GM23338 (cell line): ENCODE results near the gene ATP13A4. TPM values are rescaled to one million over a fixed set of nuclear protein-coding genes. Genes with fewer than 3 reads are reported as not detected.

Experiments used
- ATAC-seq: fragments of 200-7000 bp; cut with Tn5 transposase; 3 replicates; pipeline ENCODE4 v1.9.1; 2020
- DNase-seq: peaks from one replicate; pipeline ENCODE4 v3.0.0-alpha.2; 2015; ENCODE audit warnings: low spot score
- H2AFZ ChIP-seq: fragments of 200-600 bp; sonication (generic); 2 replicates; pipeline ENCODE4 v1.8.0; 2016; ENCODE audit warnings: antibody characterized with exemption, mild to moderate bottlenecking, moderate library complexity
- H3F3A ChIP-seq: fragments of 200-600 bp; sonication (generic); replicated peaks from 2 replicates; pipeline ENCODE4 v1.8.0; 2017; ENCODE audit warnings: antibody characterized with exemption, mixed run types, low read depth
- H3K27ac ChIP-seq: fragments of 200-600 bp; sonication (generic); 2 replicates; pipeline ENCODE4 v1.6.1; 2016; ENCODE audit warnings: low read depth
- H3K27me3 ChIP-seq: fragments of 200-600 bp; sonication (generic); 2 replicates; pipeline ENCODE4 v1.8.0; 2016; ENCODE audit warnings: mild to moderate bottlenecking, mixed run types, moderate library complexity; ENCODE audit not compliant: insufficient read depth
- H3K36me3 ChIP-seq: fragments of 200-600 bp; sonication (generic); 2 replicates; pipeline ENCODE4 v1.8.0; 2016; ENCODE audit warnings: mild to moderate bottlenecking; ENCODE audit not compliant: insufficient read depth
- H3K4me1 ChIP-seq: fragments of 200-600 bp; sonication (generic); 2 replicates; pipeline ENCODE4 v1.8.0; 2016; ENCODE audit warnings: mild to moderate bottlenecking, moderate library complexity; ENCODE audit not compliant: insufficient read depth
- H3K4me2 ChIP-seq: fragments of 200-600 bp; sonication (generic); 2 replicates; pipeline ENCODE4 v1.7.1; 2017; ENCODE audit warnings: mixed run types
- H3K4me3 ChIP-seq: fragments of 200-600 bp; sonication (generic); 2 replicates; pipeline ENCODE4 v1.6.1; 2016; ENCODE audit warnings: mixed run types
- H3K79me2 ChIP-seq: fragments of 200-600 bp; sonication (generic); replicated peaks from 2 replicates; pipeline ENCODE4 v1.8.0; 2017; ENCODE audit warnings: mild to moderate bottlenecking; ENCODE audit not compliant: insufficient read depth
- H3K9me2 ChIP-seq: fragments of 200-600 bp; sonication (generic); 2 replicates; pipeline ENCODE4 v1.8.0; 2017; ENCODE audit not compliant: insufficient read depth
- H4K20me1 ChIP-seq: fragments of 200-600 bp; sonication (generic); replicated peaks from 2 replicates; pipeline ENCODE4 v1.8.0; 2017; ENCODE audit warnings: mild to moderate bottlenecking; ENCODE audit not compliant: insufficient read depth
- H3K27ac Mint-ChIP-seq: 2 replicates; pipeline ENCODE4 v1.8.0; 2020; ENCODE audit warnings: inconsistent platforms, mild to moderate bottlenecking, moderate library complexity, mixed read lengths
- H3K27me3 Mint-ChIP-seq: 3 replicates; pipeline ENCODE4 v1.8.0; 2022; ENCODE audit warnings: low read depth, mild to moderate bottlenecking, moderate library complexity, mixed read lengths, inconsistent platforms; ENCODE audit not compliant: insufficient read depth, poor library complexity
- H3K36me3 Mint-ChIP-seq: 3 replicates; pipeline ENCODE4 v1.8.0; 2021; ENCODE audit warnings: low read depth, mild to moderate bottlenecking, inconsistent platforms, moderate library complexity, mixed read lengths
- H3K4me1 Mint-ChIP-seq: 3 replicates; pipeline ENCODE4 v1.8.0; 2020; ENCODE audit warnings: mild to moderate bottlenecking, inconsistent platforms, mixed read lengths
- H3K4me3 Mint-ChIP-seq: 3 replicates; pipeline ENCODE4 v1.8.0; 2021; ENCODE audit warnings: moderate library complexity, mild to moderate bottlenecking, inconsistent platforms, mixed read lengths
- H3K9me3 Mint-ChIP-seq: 3 replicates; pipeline ENCODE4 v1.8.0; 2020; ENCODE audit warnings: moderate library complexity, mild to moderate bottlenecking, inconsistent platforms, mixed read lengths
- CREB1 ChIP-seq: fragments of 250-450 bp; sonication (Bioruptor Pico); IDR thresholded peaks from 2 replicates; pipeline ENCODE4 v1.5.0; 2020; ENCODE audit warnings: low read depth, mild to moderate bottlenecking, moderate library complexity
- EZH2 ChIP-seq: fragments of 200-600 bp; sonication (generic); IDR thresholded peaks from one replicate; pipeline ENCODE4 v1.8.0; 2017; ENCODE audit warnings: antibody characterized with exemption, mild to moderate bottlenecking, low read depth; ENCODE audit not compliant: unreplicated experiment
- JUNB ChIP-seq: IDR thresholded peaks from one replicate; pipeline ENCODE4 v1.6.1; 2016; ENCODE audit warnings: antibody characterized with exemption; ENCODE audit not compliant: unreplicated experiment
- POLR2AphosphoS5 ChIP-seq: IDR thresholded peaks from 2 replicates; pipeline ENCODE4 v1.6.1; 2016; ENCODE audit warnings: antibody characterized with exemption, low read depth
- ZNF114 ChIP-seq: fragments of 250-450 bp; sonication (Bioruptor Pico); IDR thresholded peaks from 2 replicates; pipeline ENCODE4 v1.5.0; 2020; ENCODE audit warnings: mild to moderate bottlenecking, moderate library complexity
- polyA plus RNA-seq: library from polyadenylated mRNA; unstranded; fragments of >200 nt; fragmentation: Nextera tagmentation; extraction: Ambion mirVana; gene quantifications from 2 replicates; pipeline ENCODE4 v1.2.1, GENCODE V29; 2016
- total RNA-seq: library from RNA; depleted of rRNA; stranded (reverse); fragments of >200 nt; shearing (Covaris generic); gene quantifications from 2 replicates; pipeline ENCODE4 v1.2.3, GENCODE V29; 2014
- TF ChIP-seq, protein P1 (sequence below): IDR thresholded peaks from one replicate; pipeline ENCODE4 v1.6.1; 2018; ENCODE audit warnings: antibody characterized with exemption; ENCODE audit not compliant: unreplicated experiment
- TF ChIP-seq, protein P2 (sequence below): fragments of 250-450 bp; sonication (Bioruptor Pico); IDR thresholded peaks from 2 replicates; pipeline ENCODE4 v1.5.0; 2020; ENCODE audit warnings: mild to moderate bottlenecking, moderate library complexity
- TF ChIP-seq, protein P3 (sequence below), 2 experiments: fragments of 200-600 bp in 1 of 2; sonication (generic) in 1 of 2; conservative IDR thresholded peaks; 2 replicates each; pipeline versions ENCODE4 v1.5.1 to v1.6.1; 2016 to 2017; ENCODE audit warnings: antibody characterized with exemption in 2 of 2, low read depth in 2 of 2, mild to moderate bottlenecking in 2 of 2, moderate library complexity in 1 of 2

The ATP13A4 gene
- total and polyA plus RNA-seq, 2 experiments from 2014 or later, result not detected

DNA sequence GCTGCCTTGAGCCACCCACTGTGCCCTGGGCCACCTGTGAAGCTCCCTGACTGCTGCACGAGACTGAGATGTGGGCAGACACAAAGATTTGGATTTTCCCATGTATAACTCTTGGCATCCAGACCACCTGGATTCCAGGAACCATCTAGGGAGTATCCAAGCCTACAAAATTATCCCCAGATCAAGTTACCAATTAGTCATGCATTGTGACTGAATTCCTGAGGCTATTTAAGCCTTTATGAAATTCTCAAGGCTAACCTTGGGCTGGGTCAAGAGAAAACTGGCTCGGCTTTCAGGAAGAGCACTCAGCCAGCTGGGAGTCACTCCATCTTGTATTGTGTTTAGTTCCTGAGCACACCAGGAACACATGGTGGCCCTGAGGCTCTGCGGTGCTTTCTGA lies 162.8 kb downstream of the ATP13A4 start:
- DNase-seq, result peak; percentile 46
- peaks cover 29% of the 10 kb centered on the region for H3K4me1 ChIP-seq
- no peaks in the 10 kb centered on the region for H4K20me1 ChIP-seq
- H3K4me2 ChIP-seq, result no peak overlapping the region
- TF ChIP-seq, protein P1, sequence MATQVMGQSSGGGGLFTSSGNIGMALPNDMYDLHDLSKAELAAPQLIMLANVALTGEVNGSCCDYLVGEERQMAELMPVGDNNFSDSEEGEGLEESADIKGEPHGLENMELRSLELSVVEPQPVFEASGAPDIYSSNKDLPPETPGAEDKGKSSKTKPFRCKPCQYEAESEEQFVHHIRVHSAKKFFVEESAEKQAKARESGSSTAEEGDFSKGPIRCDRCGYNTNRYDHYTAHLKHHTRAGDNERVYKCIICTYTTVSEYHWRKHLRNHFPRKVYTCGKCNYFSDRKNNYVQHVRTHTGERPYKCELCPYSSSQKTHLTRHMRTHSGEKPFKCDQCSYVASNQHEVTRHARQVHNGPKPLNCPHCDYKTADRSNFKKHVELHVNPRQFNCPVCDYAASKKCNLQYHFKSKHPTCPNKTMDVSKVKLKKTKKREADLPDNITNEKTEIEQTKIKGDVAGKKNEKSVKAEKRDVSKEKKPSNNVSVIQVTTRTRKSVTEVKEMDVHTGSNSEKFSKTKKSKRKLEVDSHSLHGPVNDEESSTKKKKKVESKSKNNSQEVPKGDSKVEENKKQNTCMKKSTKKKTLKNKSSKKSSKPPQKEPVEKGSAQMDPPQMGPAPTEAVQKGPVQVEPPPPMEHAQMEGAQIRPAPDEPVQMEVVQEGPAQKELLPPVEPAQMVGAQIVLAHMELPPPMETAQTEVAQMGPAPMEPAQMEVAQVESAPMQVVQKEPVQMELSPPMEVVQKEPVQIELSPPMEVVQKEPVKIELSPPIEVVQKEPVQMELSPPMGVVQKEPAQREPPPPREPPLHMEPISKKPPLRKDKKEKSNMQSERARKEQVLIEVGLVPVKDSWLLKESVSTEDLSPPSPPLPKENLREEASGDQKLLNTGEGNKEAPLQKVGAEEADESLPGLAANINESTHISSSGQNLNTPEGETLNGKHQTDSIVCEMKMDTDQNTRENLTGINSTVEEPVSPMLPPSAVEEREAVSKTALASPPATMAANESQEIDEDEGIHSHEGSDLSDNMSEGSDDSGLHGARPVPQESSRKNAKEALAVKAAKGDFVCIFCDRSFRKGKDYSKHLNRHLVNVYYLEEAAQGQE, result no peak
- TF ChIP-seq EZH2 (no peak), POLR2AphosphoS5 (no peak), JUNB (no peak), CREB1 (CRISPR knock-in tag) (no peak), ZNF114 (CRISPR knock-in tag) (no peak)
- TF ChIP-seq, protein P2, sequence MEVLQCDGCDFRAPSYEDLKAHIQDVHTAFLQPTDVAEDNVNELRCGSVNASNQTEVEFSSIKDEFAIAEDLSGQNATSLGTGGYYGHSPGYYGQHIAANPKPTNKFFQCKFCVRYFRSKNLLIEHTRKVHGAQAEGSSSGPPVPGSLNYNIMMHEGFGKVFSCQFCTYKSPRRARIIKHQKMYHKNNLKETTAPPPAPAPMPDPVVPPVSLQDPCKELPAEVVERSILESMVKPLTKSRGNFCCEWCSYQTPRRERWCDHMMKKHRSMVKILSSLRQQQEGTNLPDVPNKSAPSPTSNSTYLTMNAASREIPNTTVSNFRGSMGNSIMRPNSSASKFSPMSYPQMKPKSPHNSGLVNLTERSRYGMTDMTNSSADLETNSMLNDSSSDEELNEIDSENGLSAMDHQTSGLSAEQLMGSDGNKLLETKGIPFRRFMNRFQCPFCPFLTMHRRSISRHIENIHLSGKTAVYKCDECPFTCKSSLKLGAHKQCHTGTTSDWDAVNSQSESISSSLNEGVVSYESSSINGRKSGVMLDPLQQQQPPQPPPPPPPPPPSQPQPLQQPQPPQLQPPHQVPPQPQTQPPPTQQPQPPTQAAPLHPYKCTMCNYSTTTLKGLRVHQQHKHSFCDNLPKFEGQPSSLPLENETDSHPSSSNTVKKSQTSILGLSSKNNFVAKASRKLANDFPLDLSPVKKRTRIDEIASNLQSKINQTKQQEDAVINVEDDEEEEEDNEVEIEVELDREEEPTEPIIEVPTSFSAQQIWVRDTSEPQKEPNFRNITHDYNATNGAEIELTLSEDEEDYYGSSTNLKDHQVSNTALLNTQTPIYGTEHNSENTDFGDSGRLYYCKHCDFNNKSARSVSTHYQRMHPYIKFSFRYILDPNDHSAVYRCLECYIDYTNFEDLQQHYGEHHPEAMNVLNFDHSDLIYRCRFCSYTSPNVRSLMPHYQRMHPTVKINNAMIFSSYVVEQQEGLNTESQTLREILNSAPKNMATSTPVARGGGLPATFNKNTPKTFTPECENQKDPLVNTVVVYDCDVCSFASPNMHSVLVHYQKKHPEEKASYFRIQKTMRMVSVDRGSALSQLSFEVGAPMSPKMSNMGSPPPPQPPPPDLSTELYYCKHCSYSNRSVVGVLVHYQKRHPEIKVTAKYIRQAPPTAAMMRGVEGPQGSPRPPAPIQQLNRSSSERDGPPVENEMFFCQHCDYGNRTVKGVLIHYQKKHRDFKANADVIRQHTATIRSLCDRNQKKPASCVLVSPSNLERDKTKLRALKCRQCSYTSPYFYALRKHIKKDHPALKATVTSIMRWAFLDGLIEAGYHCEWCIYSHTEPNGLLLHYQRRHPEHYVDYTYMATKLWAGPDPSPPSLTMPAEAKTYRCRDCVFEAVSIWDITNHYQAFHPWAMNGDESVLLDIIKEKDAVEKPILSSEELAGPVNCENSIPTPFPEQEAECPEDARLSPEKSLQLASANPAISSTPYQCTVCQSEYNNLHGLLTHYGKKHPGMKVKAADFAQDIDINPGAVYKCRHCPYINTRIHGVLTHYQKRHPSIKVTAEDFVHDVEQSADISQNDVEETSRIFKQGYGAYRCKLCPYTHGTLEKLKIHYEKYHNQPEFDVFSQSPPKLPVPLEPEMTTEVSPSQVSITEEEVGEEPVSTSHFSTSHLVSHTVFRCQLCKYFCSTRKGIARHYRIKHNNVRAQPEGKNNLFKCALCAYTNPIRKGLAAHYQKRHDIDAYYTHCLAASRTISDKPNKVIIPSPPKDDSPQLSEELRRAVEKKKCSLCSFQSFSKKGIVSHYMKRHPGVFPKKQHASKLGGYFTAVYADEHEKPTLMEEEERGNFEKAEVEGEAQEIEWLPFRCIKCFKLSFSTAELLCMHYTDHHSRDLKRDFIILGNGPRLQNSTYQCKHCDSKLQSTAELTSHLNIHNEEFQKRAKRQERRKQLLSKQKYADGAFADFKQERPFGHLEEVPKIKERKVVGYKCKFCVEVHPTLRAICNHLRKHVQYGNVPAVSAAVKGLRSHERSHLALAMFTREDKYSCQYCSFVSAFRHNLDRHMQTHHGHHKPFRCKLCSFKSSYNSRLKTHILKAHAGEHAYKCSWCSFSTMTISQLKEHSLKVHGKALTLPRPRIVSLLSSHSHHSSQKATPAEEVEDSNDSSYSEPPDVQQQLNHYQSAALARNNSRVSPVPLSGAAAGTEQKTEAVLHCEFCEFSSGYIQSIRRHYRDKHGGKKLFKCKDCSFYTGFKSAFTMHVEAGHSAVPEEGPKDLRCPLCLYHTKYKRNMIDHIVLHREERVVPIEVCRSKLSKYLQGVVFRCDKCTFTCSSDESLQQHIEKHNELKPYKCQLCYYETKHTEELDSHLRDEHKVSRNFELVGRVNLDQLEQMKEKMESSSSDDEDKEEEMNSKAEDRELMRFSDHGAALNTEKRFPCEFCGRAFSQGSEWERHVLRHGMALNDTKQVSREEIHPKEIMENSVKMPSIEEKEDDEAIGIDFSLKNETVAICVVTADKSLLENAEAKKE (CRISPR knock-in tag), result no peak
- TF ChIP-seq, protein P3, sequence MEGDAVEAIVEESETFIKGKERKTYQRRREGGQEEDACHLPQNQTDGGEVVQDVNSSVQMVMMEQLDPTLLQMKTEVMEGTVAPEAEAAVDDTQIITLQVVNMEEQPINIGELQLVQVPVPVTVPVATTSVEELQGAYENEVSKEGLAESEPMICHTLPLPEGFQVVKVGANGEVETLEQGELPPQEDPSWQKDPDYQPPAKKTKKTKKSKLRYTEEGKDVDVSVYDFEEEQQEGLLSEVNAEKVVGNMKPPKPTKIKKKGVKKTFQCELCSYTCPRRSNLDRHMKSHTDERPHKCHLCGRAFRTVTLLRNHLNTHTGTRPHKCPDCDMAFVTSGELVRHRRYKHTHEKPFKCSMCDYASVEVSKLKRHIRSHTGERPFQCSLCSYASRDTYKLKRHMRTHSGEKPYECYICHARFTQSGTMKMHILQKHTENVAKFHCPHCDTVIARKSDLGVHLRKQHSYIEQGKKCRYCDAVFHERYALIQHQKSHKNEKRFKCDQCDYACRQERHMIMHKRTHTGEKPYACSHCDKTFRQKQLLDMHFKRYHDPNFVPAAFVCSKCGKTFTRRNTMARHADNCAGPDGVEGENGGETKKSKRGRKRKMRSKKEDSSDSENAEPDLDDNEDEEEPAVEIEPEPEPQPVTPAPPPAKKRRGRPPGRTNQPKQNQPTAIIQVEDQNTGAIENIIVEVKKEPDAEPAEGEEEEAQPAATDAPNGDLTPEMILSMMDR (conservative IDR thresholded peaks at IDR 0.05; ENCODE audit: low read depth in 2 of 2), result no peak
- H3K36me3 ChIP-seq, result no peaks in the 10 kb centered on the region
- peaks cover 3% of the 10 kb centered on the region for H3K27me3 Mint-ChIP-seq
- peaks cover 3% of the 10 kb centered on the region for H3K36me3 Mint-ChIP-seq
- peak overlapping the region; percentile 39; the same call in 1 of the 2 replicates for H2AFZ ChIP-seq
- no peak for ATAC-seq
- H3K9me2 ChIP-seq, result peaks cover 22% of the 10 kb centered on the region
- no peak overlapping the region for H3K27ac ChIP-seq
- H3K4me1 Mint-ChIP-seq, result peaks cover 36% of the 10 kb centered on the region
- peaks cover 13% of the 10 kb centered on the region; the same call in 2 of the 3 replicates for H3K9me3 Mint-ChIP-seq
- no peak overlapping the region for H3K27ac Mint-ChIP-seq
- no peak overlapping the region for H3K4me3 Mint-ChIP-seq
- H3K4me3 ChIP-seq, result no peak overlapping the region
- no peaks in the 10 kb centered on the region for H3K79me2 ChIP-seq
- no peaks in the 10 kb centered on the region for H3K27me3 ChIP-seq
- no peaks in the 10 kb centered on the region for H3F3A ChIP-seq
